ENCODE data around the gene MYH2.

Gene MYH2

GRCh38 chr17:10516638-10517037 is 32.8 kb downstream of the MYH2 start:
- FAIRE-seq = no peak
- DNase-seq (ENCODE audit: low spot score) = no peak

- FAIRE-seq (no peak), DNase-seq (ENCODE audit: low spot score) (no peak)
Observed at GRCh38 chr17:10516065-10516464, 33.4 kb downstream of the MYH2 start.

GRCh38 chr17:10513299-10514067 is 36.0 kb downstream of the MYH2 start:
- FAIRE-seq (no peak), DNase-seq (ENCODE audit: low spot score) (peak; percentile 3)

GRCh38 chr17:10512856-10513255 is 36.6 kb downstream of the MYH2 start:
- no peak for FAIRE-seq
- no peak for DNase-seq (ENCODE audit: low spot score)

GRCh38 chr17:10499950-10500349 is 49.5 kb downstream of the MYH2 start:
- no peak for DNase-seq (ENCODE audit: low spot score)
- FAIRE-seq = no peak

- DNase-seq (ENCODE audit: low spot score) = no peak
- no peak for FAIRE-seq
Observed at GRCh38 chr17:10492004-10492403, 57.5 kb downstream of the MYH2 start.

- DNase-seq (ENCODE audit: low spot score) = no peak
Observed at GRCh38 chr17:10482252-10482651, 67.2 kb downstream of the MYH2 start.

GRCh38 chr17:10477701-10478100 is 71.8 kb downstream of the MYH2 start:
- DNase-seq (ENCODE audit: low spot score) (no peak), FAIRE-seq (no peak)

More at GRCh38 chr17:10482252-10482651, 67.2 kb downstream of the MYH2 start:
- no peak for FAIRE-seq

- FAIRE-seq = no peak
- DNase-seq (ENCODE audit: low spot score) = no peak
Observed at GRCh38 chr17:10474536-10474935, 74.9 kb downstream of the MYH2 start.

GRCh38 chr17:10471858-10472257 is 77.6 kb downstream of the MYH2 start:
- DNase-seq (ENCODE audit: low spot score) = no peak
- no peak for FAIRE-seq

All from urothelium cell line (cell line).